PC-3 (cell line): ENCODE measurements around the gene VEGFD. TPM values are rescaled to one million over a fixed set of nuclear protein-coding genes. Genes with fewer than 3 reads are reported as not detected.

Experiments
- ATAC-seq: fragments of 200-7000 bp; cut with Tn5 transposase; 2 replicates; pipeline ENCODE4 v1.9.1; 2020; ENCODE audit warnings: mild to moderate bottlenecking, moderate library complexity
- BruUV-seq: library from RNA; stranded (reverse); fragments of 400-500 nt; replicated peaks from 2 replicates; lab custom pipeline; 2021; lab: Mats Ljungman, UMichigan
- CTCF ChIA-PET: fragments of 300-600 bp; sonication (Branson Sonifier 250); formaldehyde crosslinking; loops from one replicate; lab custom pipeline; 2022; ENCODE audit warnings: antibody characterized with exemption; lab: Charles Lee
- POLR2A ChIA-PET: fragments of 300-600 bp; sonication (Branson Sonifier 250); formaldehyde crosslinking; loops from one replicate; lab custom pipeline; 2022; ENCODE audit warnings: antibody characterized with exemption; ENCODE audit not compliant: unreplicated experiment; lab: Charles Lee
- DNase-seq: peaks from one replicate; pipeline ENCODE4 v3.0.0-alpha.2; 2015
- H2AFZ ChIP-seq: fragments of 300-600 bp; sonication (generic); 2 replicates; pipeline ENCODE4 v1.6.0; 2016; ENCODE audit warnings: antibody characterized with exemption, low read length
- H3F3A ChIP-seq: fragments of 300-600 bp; sonication (generic); one replicate; pipeline ENCODE4 v1.6.0; 2017; ENCODE audit warnings: antibody characterized with exemption, low read length, control low read depth, mild to moderate bottlenecking; ENCODE audit not compliant: unreplicated experiment
- H3K27ac ChIP-seq: fragments of 300-600 bp; sonication (generic); 2 replicates; pipeline ENCODE4 v1.5.1; 2016; ENCODE audit warnings: mild to moderate bottlenecking, low read length
- H3K27me3 ChIP-seq: fragments of 300-600 bp; sonication (generic); 2 replicates; pipeline ENCODE4 v1.6.1; 2016; ENCODE audit warnings: low read length, mixed read lengths
- H3K36me3 ChIP-seq: fragments of 300-600 bp; sonication (generic); 2 replicates; pipeline ENCODE4 v1.6.1; 2016; ENCODE audit warnings: low read depth, mixed run types, low read length, mixed read lengths
- H3K4me1 ChIP-seq: fragments of 300-600 bp; sonication (generic); 2 replicates; pipeline ENCODE4 v1.5.1; 2016; ENCODE audit warnings: low read length; ENCODE audit not compliant: insufficient read depth
- H3K4me2 ChIP-seq: fragments of 300-600 bp; sonication (generic); 2 replicates; pipeline ENCODE4 v1.6.0; 2016; ENCODE audit warnings: low read length
- H3K4me3 ChIP-seq: fragments of 300-600 bp; sonication (generic); 2 replicates; pipeline ENCODE4 v1.5.1; 2016; ENCODE audit warnings: mild to moderate bottlenecking, low read length, mixed read lengths
- H3K79me2 ChIP-seq: fragments of 300-600 bp; sonication (generic); 2 replicates; pipeline ENCODE4 v1.6.1; 2017; ENCODE audit warnings: low read length, mixed read lengths
- H3K9ac ChIP-seq: fragments of 300-600 bp; sonication (generic); 2 replicates; pipeline ENCODE4 v1.6.0; 2016; ENCODE audit warnings: mild to moderate bottlenecking, low read length
- H3K9me2 ChIP-seq: fragments of 300-600 bp; sonication (generic); replicated peaks from 2 replicates; pipeline ENCODE4 v1.6.1; 2016; ENCODE audit warnings: mixed run types, low read length, mixed read lengths
- H3K9me3 ChIP-seq: fragments of 300-600 bp; sonication (generic); 2 replicates; pipeline ENCODE4 v1.6.1; 2016; ENCODE audit warnings: low read length, mixed read lengths
- H4K20me1 ChIP-seq: fragments of 300-600 bp; sonication (generic); 2 replicates; pipeline ENCODE4 v1.6.1; 2016; ENCODE audit warnings: low read length, mixed read lengths
- CTCF ChIP-seq: fragments of 300-600 bp; sonication (generic); conservative IDR thresholded peaks from 2 replicates; pipeline ENCODE4 v1.5.1; 2017; ENCODE audit warnings: antibody characterized with exemption, low read depth, mild to moderate bottlenecking, low read length
- EZH2 ChIP-seq: fragments of 300-600 bp; sonication (generic); IDR thresholded peaks from one replicate; pipeline ENCODE4 v1.6.1; 2017; ENCODE audit warnings: antibody characterized with exemption, mild to moderate bottlenecking, low read length; ENCODE audit not compliant: unreplicated experiment
- EZH2phosphoT487 ChIP-seq: fragments of 300-600 bp; sonication (generic); IDR thresholded peaks from 2 replicates; pipeline ENCODE4 v1.6.1; 2018; ENCODE audit warnings: mild to moderate bottlenecking, antibody characterized with exemption, low read length, borderline replicate concordance
- intact Hi-C: fragments of 100-400 bp; cut with micrococcal nuclease; formaldehyde crosslinking; loops from 2 replicates; pipeline ENCODE4 v1.9.0; 2023
- total RNA-seq: library from RNA; depleted of rRNA; stranded (reverse); fragments of >200 nt; gene quantifications from 2 replicates; pipeline ENCODE4 v1.2.3, GENCODE V29; 2014

VEGFD gene
- total RNA-seq, 1 experiment from 2014 or later = not detected

- Histone ChIP-seq H3K9me2 (no peaks in the 10 kb centered on the region), H3K79me2 (no peaks in the 10 kb centered on the region), H3K4me2 (no peak overlapping the region), H3K27ac (no peak overlapping the region), H3K36me3 (no peaks in the 10 kb centered on the region), H3K9ac (no peak overlapping the region), H3K4me1 (no peaks in the 10 kb centered on the region), H2AFZ (no peak overlapping the region), H4K20me1 (no peaks in the 10 kb centered on the region), H3K27me3 (no peaks in the 10 kb centered on the region), H3F3A (no peaks in the 10 kb centered on the region), H3K9me3 (no peaks in the 10 kb centered on the region), H3K4me3 (no peak overlapping the region)
- BruUV-seq = no TSS peak
- DNase-seq (no peak), ATAC-seq (no peak)
- POLR2A ChIA-PET = no interaction called here
- CTCF ChIA-PET = no interaction called here
- intact Hi-C loops = no loop called here
- TF ChIP-seq EZH2 (no peak), CTCF (no peak), EZH2phosphoT487 (no peak)
These were observed 20.3 kb upstream of the VEGFD start for GRCh38 chrX:15404401-15405096.

- Histone ChIP-seq H3K9ac (no peak overlapping the region), H3K27ac (no peak overlapping the region), H3K9me3 (no peaks in the 10 kb centered on the region), H3K4me1 (no peaks in the 10 kb centered on the region), H3K27me3 (no peaks in the 10 kb centered on the region), H2AFZ (no peak overlapping the region), H3K9me2 (no peaks in the 10 kb centered on the region), H3K79me2 (no peaks in the 10 kb centered on the region), H4K20me1 (no peaks in the 10 kb centered on the region), H3K4me3 (no peak overlapping the region), H3K4me2 (no peak overlapping the region), H3F3A (no peaks in the 10 kb centered on the region), H3K36me3 (no peaks in the 10 kb centered on the region)
- POLR2A ChIA-PET = no interaction called here
- CTCF ChIA-PET = no interaction called here
- BruUV-seq = no TSS peak
- TF ChIP-seq EZH2phosphoT487 (no peak), CTCF (no peak), EZH2 (no peak)
- intact Hi-C loops = no loop called here
- ATAC-seq = no peak
- DNase-seq = no peak
These were observed 17.2 kb upstream of the VEGFD start for GRCh38 chrX:15401378-15401777.

GRCh38 chrX:15399962-15400391 is 15.8 kb upstream of the VEGFD start:
- ChIA-PET CTCF (no interaction called here), POLR2A (no interaction called here)
- Histone ChIP-seq H3K79me2 (no peaks in the 10 kb centered on the region), H3K36me3 (no peaks in the 10 kb centered on the region), H4K20me1 (no peaks in the 10 kb centered on the region), H3K9me2 (no peaks in the 10 kb centered on the region), H3F3A (no peaks in the 10 kb centered on the region), H2AFZ (no peak overlapping the region), H3K4me1 (no peaks in the 10 kb centered on the region), H3K4me2 (no peak overlapping the region), H3K27ac (no peak overlapping the region), H3K9me3 (no peaks in the 10 kb centered on the region), H3K4me3 (no peak overlapping the region), H3K9ac (no peak overlapping the region), H3K27me3 (no peaks in the 10 kb centered on the region)
- BruUV-seq = no TSS peak
- intact Hi-C loops = no loop called here
- TF ChIP-seq EZH2phosphoT487 = no peak
- TF ChIP-seq CTCF = no peak
- no peak for TF ChIP-seq EZH2
- DNase-seq (no peak), ATAC-seq (no peak)
